Stimulated activated CD8-positive, alpha-beta memory T cell treated with anti-CD3 and anti-CD28 coated beads, Interleukin-15, amount 100 ng/mL, for 24 hours (primary cell): ENCODE data around the gene PROSER1.
A peak's percentile ranks its signal among the peaks of the same experiment; 100 is the strongest.
"Not testable (repeated sequence)": the region's sequence is repeated elsewhere in the genome, so short reads cannot be mapped to it uniquely, and the experiment has no call there.

Experiments used
- DNase-seq: peaks from one replicate; pipeline ENCODE4 v3.0.0-alpha.2; 2020; ENCODE audit warnings: low read depth

Gene PROSER1

DNA sequence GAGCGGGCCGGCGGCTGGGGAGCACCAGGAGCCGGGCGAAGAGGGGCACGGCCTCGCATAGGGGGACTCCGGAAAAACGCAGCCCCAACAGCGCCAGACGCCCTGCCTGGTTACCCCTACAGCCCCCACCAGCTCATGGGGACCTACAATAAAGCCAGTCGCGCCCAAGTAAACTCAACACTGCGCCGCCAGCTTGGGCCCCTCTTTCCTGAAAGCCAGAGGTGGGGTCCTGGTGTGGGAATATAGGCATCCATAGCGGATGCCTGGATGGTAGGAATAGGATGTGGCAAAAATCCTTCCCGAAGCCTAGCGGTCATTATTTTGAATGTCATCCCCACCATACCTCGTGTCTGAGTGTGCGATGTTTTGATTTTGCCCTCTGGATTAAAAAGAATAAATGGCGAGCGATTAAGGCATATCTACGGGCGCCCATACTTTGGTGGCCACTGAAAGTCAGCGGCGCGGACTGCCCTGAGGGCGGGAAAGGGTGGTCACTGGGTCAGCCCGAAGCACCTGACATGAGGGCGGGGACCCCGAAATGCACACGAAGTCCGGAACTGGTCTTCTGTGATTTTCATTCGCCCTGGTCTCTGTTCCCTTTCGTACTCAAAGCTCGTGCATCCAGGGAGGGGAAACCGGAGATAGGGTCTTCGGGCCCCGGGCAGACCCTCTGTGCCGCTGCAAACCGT is at the start of gene PROSER1, which contains the start of gene NHLRC3:
Gene PROSER1, minus strand, starts transcription at position 210 of the 689 bp plus-strand sequence. CDS start 847 bp downstream, outside the sequence.
Gene NHLRC3, plus strand, starts transcription at position 577 of the 689 bp plus-strand sequence. CDS start 184 bp downstream, outside the sequence.
- DNase-seq, result peak; percentile 63

DNA sequence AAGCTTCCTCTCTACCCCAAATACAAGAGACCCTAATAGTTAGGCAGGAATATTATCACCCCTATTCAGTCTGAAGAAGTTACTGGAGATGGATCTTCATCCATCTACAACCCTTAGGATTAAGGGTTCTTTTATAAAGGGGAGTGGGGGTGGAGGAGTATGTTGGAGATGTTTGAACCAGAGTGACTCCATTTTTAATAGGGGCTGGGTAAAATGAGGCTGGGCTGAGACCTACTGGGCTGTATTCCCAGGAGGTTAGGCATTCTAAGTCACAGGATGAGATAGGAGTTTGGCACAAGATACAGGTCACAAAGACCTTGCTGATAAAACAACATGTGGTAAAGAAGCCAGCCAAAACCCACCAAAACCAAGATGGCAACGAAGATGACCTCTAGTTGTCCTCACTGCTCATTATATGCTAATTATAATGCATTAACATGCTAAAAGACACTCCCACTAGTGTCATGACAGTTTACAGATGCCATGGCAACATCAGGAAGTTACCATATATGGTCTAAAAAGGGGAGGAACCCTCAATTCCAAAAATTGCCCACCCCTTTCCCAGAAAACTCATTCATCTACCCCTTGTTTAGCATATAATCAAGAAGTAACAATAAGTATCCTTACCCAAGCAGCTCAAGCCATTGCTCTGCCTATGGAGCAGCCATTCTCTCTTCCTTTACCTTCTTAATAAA is 48.5 kb upstream of the PROSER1 start:
- not testable (repeated sequence) for DNase-seq

DNA sequence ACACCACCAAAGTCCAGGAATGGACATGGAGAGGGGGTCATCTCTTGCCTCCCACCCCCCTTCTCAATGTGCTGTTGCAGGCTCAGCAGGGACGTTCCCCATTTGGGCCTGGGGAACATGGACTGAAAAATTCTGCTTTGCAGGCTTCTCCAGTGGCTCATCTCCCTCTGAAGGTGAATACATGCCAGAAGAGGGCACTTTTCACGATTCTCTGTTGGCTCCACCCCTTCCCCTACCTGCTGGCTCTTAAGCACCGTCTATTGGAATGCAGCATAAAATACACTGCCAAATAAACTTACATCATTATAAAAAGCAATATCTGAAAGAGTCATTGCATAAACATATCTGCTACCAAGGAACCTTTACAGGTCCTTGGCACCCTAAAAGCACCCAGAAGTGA is 36.1 kb upstream of the PROSER1 start:
- DNase-seq, result no peak

DNA sequence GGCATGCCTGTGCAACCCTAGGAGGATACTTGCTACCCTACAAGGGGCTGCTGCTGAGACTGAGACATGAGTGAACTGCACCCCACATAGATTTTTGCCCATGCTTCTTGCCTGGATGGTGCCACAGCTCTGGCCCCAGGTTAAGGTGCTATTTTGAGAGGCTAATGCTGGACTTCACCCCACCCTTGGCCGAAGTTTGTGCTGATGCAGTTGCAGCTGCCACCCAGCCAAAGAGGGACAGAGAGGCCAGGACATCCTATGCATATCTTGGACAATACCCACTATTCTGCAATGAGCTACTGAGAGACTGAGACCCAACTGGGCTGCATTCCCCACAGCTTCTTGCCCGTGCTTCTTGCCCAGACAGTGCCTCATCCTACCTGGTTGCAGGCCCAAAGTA is 35.0 kb upstream of the PROSER1 start:
- no peak for DNase-seq

DNA sequence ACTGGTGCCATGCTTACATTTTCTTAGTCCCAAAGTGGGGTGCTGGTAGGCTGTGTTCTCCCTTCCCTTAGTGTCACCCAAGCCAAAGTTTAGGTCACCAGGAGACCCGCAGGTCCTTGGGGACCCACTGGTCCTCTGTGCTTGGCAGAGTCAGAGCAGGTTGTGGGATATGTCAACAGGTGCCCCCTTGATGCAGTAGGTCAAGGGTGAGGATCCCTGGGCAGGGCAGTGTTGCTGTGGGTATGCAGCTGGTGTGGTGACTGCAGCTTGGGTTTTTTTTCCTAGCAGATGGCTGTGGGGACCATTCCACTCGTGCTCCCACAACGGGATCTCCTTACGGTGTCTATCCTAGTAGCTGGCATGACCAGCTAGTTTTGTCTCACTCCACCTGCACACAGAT is 24.1 kb upstream of the PROSER1 start:
- DNase-seq, result no peak

DNA sequence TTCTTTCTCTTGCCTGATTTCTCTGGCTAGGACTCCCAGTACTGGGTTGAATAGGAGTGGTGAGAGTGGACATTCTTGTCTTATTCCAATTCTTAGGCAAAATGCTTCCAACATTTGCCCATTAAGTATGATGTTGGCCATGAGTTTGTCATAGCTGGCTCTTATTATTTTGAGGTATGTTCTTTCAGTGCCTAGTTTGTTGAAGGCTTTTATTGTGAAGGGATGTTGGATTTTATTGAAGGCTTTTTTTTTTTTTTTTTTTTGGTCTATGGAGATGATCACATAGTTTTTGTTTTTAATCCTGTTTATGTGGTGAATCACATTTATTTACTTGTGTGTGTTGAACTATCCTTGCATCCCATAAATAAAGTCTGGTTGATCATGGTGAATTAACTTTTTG is 20.2 kb upstream of the PROSER1 start:
- DNase-seq, result no peak

DNA sequence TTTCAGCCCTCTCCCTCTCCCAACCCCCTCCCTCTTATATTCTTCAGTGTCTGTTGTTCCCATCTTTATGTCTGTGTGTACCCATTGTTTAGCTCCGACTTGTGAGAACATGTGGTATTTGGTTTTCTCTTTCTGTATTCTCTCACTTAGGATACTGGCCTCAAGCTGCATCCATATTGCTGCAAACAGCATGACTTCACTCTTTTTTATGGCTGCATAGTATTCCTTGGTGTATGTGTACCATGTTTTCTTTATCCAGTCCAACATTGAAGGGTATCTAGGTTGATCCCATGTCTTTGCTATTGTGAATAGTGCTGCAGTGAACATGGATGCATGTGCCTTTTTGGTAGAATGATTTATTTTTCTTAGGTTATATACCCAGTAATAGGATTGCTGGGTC is 18.1 kb upstream of the PROSER1 start:
- DNase-seq, result no peak

DNA sequence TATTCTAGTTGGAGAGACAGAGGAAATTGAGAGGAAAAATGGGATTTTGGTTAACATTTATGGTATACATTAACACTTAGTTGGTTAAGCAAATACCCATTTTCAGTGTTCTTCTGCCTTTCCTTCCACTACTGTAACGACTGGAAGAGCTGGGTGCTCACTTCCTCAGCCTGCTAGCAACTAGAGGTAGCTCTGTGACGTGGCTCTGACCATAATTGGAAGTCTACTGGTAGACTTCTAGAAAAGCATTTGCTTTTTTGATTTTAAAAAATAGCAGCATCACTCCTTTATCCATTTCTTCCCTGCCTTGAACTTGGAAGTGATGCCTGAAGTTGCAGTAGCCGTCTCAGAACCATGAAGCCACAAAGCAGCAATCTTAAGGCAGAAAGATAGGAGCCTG is 16.2 kb upstream of the PROSER1 start:
- DNase-seq, result no peak

DNA sequence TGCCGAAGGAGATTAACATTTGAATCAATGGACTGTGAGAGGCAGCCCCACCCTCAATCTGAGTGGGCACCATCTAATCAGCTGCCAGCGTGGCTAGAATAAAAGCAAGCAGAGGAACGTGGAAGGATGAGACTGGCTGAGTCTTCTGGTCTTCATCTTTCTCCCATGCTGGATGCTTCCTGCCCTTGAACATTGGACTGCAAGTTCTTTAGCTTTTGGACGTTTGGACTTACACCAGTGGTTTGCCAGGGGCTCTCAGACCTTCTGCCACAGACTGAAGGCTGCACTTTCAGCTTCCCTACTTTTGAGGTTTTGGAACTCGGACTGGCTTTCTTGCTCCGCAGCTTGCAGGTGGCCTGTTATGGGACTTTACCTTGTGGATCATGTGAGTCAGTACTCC is 15.1 kb upstream of the PROSER1 start:
- DNase-seq, result no peak

DNA sequence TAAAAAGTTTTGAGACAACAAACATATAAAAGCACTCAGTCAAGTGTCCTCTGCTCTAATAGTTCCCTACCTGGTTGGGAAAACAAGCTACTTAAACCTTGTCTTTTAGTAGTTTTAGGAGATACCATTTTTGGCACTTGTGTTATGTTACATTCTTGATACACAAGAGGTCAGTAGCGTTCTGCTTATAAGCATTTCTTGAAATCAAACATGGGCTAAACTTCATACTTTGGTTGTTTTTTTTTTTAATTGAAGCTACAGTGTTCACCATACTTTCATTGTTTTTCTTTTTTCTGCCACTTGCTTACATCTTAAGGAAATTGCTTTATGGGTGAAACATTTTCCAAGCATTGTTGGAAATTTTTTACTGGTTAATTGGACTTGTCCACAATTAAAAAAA is 13.3 kb upstream of the PROSER1 start:
- no peak for DNase-seq

DNA sequence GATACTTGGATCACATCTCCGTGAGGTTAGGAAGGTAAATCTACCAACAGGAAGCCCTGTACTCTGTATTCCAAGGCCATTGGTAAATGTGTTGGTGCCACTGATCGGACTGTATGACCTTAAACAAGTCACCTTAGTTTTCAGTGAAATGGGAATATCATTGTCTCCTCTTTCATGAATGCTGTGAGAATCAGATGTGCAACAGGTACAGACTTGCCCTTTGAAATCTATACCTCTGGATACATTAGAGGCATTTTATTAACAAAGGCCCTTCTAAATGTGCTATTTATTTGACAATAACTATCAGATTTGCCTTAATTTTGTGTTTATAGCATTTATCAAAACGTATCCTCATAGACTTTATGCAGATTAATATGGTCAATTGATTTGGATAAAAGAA is 11.4 kb upstream of the PROSER1 start:
- no peak for DNase-seq

DNA sequence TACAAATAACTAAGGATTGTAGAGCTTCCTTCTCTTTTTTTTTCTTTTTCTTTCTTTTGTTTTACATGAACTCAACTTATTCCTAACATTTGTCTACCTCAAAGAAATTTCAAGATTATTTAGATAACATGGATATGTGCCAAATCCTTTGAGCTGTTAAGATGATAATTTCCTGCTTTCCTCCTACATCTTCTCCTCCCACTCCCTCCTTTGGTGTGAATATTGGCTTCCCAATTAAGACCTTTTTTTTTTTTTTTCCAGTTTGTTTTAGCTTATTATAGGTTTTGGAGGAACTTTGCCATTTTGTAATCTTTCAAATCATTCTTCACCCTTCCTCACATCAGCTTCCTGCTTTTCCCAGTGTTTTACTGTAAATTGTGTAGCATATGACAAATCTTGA is 10.9 kb upstream of the PROSER1 start:
- no peak for DNase-seq

DNA sequence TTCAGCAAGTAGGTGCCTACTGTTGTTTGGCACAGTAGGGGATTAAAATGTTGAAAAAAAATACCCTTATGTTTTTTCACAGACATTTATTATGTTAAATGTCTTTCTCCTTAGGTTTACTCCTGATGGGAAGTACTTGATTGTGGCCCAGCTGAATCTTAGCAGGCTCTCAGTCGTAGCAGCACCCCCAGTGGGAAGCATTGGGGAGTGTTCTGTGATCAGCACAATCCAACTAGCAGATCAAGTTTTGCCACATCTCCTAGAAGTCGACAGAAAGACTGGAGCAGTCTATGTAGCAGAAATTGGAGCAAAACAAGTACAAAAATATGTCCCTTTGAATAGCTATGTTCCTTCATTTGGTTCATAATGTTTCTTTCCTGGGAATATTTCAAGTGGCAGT is 9.7 kb upstream of the PROSER1 start:
- no peak for DNase-seq

DNA sequence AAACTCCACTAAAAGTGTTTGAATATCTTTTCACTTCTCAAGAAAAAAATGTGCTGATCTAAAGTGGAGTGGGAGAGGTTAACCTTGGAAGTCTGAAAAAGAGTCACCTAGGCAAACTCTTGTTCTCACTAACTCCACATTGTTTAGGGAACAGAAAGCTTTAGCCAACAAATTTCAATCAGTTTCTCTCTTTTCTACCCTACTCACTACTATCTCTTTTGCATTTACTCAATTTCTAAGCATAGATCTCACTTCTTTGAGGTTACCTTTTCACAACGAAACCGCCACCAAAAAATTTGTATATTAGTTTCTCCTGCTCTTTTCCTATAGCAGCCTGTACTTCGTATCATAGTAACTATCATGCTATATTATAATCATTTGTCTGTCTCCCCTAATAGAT is 6.6 kb upstream of the PROSER1 start:
- no peak for DNase-seq

DNA sequence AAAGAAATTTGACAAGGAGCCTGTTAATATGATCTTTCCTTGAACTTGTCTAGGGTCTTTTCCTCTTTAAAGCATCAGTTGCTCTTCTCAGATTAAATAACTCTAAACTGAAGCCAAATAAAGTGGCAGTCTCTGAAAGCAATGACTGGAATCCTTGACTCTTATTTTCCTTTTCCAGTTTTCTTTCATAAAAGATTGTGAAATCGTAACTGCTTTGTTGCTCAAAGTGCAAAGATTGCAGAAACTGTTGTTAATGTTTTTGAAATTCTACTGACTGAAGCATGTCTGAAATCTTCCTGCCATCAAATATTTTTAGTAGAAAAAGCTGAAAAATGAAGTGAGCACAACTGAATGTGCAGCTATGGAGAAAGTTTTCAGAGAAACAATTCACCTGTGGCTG is 2.3 kb upstream of the PROSER1 start:
- no peak for DNase-seq

DNA sequence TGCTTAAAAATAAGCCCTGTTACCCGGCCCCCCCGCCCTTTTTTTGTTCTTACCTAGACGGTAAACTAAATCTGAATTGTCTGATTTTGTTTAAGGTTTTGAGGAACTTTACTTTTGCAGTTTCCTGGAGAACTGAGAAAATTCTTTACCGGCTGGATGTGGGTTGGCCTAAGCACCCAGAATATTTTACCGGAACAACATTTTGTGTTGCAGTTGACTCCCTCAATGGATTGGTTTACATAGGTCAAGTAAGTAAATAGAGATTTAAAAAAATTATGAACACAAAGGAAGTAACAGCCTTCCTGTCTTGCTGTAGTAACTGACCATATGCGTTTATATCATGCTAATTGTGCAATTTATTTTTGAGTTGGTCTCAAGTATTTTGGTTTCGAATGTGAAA is 1.2 kb upstream of the PROSER1 start:
- no peak for DNase-seq

DNA sequence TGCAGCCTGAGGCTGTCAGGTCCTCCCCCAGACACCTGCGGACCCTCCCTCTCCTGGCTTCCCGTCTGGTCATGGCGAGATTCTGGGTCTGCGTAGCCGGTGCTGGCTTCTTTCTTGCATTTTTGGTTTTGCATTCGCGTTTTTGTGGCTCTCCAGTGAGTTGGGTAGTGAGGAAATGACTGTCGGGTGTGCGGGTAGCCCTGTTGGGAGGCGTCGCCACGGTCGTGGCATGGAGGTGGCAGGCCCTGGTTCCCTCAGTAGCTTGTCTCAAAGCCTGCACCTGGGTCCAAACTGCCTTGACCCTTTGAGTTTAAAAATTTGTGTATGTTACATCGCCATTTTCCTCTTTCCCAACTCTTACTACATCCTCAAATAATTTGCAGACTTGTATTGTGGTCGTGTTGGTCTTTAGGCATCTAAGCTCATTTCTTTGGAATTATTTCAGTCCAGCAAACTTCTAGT is 711 bp upstream of the PROSER1 start:
- DNase-seq, result no peak

DNA sequence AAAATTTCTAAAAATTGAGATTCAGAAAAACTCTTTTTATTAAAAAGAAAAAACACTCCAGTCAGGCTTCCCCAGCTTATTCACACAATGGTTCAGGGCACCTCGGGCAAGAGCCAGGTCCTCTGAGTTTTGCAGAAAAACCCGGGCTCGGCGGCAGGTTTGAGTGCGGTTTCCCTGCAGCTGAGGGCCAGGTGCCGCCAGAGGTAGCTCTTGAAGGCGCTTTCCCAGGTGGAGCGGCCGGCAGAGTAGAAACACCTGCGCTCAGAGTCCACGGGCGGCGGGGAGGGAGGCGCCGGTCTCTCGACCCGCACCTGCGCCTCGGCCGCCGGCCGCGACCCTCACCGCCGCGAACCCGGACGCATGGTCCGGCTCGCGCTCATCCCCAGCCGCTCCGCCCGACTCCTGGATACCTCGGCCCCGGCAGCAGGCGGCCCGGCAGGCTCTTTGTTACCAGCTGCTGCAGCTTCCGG is 444 bp downstream of the PROSER1 start:
- DNase-seq, result no peak

DNA sequence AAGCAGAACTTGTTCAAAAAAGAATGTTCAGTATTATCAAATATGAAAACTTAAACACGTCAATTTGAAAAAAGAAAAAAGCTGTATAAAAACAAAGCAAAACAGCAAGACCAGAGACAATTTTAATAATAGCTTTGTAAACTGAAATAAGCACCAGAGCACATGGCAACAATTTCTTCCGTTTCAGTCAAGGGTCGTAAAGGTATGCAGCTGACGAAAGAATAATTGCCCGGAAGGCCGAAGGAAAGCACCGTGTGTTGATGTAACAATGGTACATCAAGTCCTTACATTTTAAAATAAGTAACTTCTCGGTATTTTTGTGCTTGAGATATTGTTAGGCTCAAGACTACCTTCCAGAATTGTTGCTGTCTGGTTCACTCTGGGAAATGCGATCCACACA is 1.7 kb downstream of the PROSER1 start:
- no peak for DNase-seq

DNA sequence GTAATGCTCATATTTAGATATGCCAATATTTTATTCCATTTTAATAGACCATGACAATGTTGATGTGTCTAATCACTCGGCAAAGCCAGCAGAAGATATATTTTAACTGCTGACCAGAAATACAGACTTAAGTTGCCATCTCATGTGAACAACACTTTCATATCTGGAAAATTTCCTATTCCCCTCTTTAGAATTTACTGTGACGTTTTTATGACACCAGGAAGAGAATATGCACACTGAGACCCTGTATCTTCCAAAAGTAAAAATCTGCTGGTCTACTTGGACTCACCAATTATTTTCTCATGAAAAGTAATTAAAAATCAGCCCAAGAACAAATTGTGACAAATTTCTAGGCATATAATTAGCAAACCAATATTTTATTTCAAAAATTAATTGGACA is 2.1 kb downstream of the PROSER1 start:
- no peak for DNase-seq

DNA sequence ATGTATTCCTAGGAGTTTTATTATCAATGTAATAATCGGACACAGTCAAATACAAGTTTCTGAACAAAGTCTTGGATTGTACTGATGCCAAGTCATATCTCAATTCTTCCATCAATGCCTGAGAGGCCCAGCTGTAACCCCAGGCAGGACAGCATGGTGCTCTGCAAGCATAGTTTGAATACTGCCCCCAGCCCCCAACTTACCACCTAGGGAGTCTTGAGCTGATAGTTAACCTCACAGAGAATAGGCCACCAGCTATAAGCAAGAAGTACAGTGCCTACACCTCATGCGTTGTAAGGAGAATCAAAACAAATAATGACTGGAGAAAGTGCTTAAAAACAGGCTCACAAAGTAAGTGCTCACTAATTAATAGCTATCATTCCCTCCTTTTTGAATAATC is 2.7 kb downstream of the PROSER1 start:
- DNase-seq, result no peak

DNA sequence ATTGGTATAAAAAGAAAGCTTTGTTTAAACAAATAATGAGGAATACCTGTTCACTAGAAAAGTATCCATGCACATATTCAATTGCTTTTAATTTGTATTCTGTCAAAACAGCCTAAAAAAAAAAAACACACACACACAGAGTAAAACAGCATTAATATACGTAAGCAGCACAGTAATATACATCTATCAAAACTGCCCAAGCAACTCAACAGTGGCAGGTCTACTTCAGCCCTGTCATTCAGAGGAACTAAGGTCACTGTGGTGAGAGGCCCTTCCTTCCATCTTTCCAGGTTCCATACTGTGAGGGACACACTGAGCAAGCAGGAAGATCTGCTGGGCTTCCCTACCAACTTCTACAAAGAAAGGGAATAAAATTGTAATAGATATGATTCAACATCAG is 3.8 kb downstream of the PROSER1 start:
- no peak for DNase-seq

DNA sequence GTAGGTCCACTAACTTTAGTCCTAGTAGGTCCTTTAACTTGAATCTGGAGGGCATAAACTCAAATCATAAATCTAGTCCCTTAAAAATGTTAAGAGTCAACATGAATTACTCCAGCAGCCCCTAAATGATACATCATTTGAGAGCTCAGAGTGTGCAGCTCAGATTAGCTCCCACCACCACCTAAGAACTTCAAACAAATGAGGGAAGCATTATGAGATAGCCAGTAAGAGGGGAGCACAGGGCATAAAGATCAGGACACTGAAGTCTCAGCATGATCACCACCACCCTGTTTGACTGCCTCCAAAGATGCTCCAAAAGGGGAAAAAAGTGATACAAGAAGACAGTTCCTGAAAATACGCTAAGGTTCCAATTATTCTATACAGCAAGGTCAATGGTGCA is 5.7 kb downstream of the PROSER1 start:
- no peak for DNase-seq

DNA sequence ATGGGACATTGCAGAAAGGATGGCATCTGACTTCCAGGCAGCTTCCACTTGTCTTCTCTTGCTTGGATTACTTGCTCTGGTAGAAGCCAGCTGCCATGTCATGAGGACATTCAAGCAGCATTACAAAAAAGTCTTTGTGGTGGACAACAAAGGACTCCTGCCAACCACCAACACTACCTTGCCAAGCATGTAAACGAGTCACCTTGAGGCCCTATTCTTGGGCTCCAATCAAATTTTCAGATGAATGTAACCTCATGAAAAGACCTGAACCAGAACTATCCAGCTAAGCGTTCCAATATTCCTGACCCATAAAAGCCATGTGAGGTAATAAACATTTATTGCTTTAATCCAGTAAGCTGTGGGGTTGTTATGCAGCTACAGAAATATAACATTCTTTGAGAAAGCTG is 12.5 kb downstream of the PROSER1 start:
- no peak for DNase-seq
